NCI-H2029 treated with DMSO at 0.1 percent for 48 hours (cell line): ENCODE results near the gene ABCG1.
"Not testable (repeated sequence)": the region's sequence is repeated elsewhere in the genome, so short reads cannot be mapped to it uniquely, and the experiment has no call there.

Experiments used
- DNase-seq: peaks from one replicate; lab custom pipeline; 2025; lab: John Stamatoyannopoulos, UW

Gene ABCG1

DNA sequence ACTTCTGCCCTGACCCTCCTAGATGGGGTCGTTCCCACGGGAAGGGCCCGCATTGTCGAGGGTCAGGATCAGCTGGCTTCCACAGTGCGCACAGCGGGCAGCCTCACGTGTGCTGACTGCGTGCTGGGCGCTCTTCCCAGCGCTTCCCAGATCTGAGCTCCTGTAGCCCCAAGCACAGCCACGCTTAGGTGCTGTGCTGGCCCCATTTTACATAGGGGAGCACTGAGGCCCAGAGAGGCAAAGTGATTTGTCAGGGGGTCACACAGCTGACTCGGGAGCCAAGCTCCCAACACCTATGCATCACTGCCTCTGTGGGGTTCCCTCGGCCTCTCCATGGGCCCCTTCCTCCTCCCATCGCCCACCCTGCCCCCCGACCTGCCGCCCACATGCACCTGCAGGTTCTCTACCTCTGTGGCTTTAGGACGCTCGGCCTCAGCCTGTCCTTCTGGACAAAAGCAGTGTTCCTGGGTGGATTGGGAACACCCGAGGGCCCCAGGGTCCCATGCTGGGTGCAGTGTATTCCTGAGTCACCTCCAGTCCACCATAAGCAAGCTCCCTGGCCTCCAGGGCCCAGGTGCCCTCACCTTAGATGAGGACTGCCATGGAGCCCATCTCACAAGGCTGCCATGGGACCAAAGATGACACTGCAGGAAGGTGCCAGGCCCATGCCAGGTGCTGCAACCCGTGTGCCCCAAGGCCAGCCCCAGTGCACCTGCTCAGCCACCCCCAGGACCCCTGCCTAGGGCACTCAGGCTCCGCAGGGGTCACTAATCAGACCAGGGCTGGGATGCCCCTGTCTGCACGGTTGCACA is 73.0 kb downstream of the ABCG1 start:
- DNase-seq = no peak

DNA sequence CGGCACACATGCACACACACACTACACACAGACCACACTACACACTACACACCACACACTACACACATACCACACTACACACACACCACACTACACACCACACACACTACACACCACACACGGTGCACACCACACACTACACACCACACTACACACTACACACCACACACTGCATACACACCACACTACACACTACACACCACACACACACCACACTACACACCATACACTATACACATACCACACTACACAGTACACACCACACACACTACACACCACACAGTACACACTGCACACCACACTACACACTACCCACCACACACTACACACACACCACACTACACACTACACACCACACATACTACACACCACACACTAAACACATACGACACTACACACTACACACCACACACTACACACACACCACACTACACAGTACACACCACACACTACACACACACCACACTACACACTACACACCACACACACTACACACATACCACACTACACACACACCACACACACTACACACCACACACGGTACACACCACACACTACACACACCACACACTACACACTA is 73.7 kb downstream of the ABCG1 start:
- not testable (repeated sequence) for DNase-seq

DNA sequence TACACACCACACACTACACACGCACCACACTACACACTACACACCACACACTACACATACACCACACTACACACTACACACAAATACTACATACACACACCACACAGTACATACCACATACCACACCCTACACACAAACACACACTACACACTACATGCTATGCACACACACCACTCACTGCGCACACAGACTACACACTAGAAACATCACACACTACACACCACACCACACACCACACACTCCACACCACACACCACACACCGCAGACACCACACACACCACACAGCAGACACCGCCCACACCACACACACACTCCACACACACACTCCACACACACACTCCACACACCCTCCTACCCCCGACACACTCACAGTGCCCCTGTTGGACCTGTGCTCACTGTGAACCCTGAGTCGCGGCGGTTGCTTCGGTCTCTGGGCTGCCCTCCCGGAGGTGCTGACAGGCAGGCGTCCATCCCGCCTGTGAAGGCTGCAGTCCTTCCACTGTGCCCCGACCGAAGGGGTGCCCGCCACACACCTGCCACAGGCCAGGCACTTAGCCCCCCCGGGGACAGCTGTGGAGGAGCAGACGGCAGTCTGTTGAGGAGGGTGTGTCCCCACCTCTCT is 74.8 kb downstream of the ABCG1 start:
- DNase-seq = no peak

DNA sequence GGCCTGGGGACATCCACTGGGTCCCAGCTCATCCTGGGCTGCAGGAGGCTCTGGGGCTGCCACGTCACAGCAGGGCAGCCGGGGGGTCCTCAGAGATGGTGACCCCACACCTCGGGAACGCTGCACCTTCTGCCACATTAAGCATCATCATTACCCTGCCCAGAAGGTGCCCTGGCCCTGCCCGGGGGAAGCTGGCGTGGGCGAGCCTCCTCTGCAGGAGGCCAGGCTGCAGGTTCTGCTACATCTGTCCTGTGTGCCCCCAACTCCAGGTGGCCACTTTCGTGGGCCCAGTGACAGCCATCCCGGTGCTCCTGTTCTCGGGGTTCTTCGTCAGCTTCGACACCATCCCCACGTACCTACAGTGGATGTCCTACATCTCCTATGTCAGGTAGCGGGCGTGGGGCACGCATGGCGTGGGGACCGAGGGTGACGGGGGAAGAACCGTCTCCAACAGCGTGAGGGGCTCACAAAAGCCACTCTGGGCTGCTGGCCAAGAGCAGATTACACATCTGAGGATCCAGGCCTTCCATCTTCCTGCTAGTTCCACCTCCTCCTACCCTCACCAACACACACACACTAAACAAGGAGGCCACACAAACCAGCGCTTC is 75.4 kb downstream of the ABCG1 start:
- DNase-seq = no peak

DNA sequence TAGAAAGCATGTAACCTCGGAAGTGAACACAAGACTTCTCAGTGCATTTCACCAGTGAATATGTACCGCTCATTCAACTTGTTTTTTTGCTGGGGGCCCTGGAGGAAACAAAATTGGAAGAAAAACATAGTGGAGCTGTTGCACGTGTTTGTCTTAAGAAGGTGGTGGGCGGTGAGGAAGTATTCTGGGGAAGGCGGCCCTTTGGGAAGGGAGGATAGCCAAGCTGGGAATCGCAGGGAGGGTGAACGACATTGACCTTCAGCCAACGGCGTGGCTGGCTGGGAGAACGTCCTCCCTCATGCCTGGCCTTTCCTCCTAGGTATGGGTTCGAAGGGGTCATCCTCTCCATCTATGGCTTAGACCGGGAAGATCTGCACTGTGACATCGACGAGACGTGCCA is 76.9 kb downstream of the ABCG1 start:
- no peak for DNase-seq

DNA sequence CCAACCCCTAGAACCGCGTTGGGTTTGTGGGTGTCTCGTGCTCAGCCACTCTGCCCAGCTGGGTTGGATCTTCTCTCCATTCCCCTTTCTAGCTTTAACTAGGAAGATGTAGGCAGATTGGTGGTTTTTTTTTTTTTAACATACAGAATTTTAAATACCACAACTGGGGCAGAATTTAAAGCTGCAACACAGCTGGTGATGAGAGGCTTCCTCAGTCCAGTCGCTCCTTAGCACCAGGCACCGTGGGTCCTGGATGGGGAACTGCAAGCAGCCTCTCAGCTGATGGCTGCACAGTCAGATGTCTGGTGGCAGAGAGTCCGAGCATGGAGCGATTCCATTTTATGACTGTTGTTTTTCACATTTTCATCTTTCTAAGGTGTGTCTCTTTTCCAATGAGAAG is 77.6 kb downstream of the ABCG1 start:
- no peak for DNase-seq

DNA sequence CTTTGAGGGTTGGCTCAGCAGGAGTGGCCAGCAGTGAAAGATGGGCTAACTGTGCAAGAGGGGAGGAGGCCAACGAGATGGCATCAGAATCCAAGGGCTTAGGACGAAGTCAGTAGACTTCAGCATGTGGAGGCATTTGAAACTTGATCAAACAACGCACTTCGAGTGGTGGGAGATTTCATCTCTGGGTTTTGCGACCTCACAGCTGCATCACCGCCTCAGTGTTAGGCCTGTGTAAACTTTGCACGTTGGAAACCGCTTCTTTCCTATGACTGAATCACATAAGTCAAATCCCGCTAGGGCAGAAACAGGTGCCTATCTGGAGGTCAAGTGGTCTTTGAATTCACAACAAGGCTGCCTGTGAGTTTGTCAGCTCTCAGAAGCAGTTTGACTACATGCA is 78.4 kb downstream of the ABCG1 start:
- no peak for DNase-seq

DNA sequence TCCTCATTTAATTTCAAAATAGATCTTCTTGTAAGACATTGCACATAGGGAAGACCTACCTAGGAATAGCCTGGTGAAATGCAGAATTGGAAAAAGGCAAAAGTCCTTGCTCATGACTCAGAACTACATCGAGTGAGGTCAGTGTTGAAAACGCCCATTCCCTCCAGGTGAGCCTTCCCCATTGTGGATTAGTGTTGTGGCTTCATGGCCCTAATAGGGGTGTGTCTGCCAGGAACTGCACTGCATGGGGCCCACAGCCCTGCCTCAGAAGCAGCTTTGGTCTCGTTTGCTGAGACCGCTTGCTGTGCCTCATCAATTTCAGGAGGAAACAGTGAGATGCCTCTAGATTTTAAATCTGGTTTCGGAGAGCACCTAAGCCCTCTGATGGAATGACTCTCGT is 79.3 kb downstream of the ABCG1 start:
- no peak for DNase-seq

DNA sequence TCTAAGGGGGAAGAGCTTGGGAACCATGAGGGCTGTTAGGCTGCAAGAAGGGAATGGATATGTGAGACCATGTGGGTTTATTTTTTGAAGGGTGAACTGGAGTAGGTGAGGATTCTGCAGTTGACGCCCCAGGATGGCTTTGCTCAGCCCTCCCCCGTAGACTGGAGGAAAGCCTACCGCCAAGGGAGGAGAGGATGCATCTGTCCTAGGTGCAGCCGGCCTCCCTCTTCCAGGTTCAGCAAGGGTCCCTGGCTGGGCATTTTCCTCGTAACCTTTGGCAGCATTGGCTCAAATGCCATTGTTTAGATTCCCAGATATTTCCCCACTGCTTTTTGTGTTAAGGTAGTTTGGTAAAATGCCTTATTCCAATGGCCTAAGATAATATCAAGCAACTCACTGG is 79.7 kb downstream of the ABCG1 start:
- no peak for DNase-seq

DNA sequence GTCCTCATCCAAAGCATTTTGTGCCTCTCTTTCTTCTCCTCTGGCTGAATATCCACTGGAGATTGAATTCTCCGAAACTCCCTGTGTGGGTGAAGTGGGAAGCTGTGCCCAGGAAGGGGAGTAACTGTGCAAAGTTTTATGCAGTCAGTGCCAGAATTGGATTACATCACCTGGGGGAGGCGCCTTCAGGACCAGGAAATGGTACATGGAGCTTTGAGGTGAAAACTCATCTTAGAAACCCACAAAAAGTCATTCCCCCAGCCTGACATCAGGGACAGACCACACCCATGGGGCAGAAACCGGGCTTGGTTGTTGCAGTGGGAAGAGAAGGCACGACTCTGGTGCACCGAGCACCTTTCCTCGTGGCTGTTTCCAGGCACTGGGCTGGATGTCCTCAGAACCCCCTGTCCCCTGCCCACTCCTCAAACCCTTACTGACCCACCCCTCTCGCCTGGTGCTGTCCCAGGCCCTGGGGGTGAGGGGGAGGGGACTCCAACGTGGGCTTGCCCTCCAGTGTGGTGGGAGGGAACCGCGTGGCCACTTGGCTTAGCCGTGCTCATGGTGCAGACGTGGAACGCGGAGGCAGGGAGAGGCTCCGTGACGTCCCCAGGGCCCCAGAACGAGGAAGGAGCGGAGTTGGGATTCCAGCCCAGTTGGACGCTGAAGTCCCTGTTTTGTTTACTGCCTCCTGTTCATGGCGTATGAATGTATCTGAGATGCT is 80.5 kb downstream of the ABCG1 start:
- no peak for DNase-seq

DNA sequence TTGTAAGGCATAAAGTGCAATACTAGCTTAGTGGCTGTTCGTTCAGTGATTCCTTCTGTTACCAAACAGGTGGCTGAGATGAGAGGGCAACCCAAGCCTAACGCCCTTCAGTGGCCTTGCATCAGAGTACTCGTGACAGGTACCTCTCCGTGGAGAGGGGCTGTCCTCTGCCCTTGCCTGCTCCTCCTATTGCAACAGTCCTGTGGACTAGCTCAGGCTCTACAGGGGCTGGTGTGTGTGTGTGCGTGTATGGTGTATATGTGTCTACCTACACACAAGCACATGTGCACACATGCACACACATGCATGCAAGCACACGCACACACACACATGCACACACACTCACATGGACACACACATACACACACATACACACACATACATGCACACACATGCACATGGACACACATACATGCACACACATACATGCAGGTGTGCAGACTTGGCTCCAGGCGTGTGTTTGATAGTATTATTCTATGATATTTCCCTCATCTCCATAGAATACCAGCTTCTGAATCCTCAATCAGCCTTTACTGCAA is 81.2 kb downstream of the ABCG1 start:
- no peak for DNase-seq

DNA sequence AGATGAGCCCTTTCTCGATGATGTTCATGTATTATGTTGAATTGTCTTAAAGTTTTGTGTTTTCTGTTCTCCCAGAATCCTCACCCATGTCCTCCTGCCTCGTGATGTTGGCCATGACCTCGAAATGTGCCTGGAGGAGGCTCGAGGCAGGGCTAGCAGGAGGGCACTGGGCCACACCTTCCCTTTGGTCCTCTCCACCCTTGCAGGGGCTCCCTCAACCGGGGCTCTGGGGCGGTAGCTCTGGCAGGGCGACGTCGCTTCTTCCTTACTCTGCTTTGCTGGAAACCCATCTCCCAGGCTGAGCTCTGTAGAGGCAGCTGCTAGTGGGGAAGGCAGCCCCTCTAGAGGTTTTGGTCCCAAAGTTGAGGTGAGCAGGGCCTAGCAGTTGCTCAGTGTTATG is 82.0 kb downstream of the ABCG1 start:
- DNase-seq = no peak

DNA sequence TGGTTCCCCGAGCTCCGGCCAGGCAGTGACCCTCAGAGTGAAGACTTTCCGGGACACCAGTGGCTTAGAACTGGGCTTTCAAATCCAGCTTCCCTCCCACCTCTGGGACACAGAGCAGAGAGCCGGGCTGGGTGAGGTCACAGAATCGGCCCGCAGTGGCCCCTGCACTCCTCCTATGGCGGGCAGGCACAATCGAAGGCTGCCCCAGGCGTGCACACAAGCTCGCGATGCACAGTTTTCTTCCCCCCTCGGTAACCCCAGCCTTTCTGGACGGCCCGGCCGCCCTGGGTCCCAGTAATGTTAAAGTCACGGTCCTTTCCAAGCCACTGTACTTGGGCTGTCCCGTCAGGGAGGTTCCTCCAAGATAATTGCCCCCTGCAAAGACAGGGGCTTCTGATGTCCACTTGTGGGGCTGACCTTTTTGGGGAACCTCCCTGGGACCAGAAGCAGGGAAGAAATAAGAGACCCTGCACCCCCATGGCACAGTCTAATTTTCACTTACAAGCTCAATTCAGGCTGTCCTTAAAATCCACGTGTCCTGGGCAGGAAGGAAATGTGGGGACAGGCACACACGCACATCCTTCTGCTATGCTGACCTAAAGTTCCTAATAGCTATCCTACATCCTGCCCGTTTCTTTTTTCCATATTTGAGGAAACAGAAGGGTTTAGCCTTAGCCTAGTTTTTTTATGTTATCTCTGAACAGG is 82.6 kb downstream of the ABCG1 start:
- no peak for DNase-seq

DNA sequence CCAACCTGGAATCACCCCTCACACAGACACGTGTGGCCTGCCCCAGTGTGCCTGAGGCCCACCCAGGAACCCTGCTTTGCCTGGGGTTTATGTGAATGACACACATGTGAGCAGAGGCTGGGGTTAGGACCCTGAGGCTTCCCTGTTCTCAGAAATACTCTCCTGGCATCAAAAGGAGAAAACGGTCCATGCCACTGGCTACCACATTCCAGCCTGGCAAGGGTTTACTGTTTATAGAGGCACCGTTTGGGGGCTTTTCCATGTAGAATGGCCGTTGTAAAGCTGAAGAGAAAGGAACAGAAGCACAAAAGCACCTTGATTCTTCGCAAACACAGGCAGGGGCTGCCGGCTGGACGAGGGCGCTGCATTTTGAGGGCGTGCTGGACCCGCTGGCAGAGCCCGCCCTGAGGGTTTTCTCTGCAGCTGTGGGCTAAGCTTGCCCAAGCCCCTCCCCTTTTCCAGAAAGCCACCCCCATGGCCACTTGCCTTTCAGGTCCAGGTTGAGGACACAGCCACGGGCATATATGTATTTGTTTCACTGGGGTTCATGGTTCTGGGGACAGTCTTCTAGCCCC is 83.2 kb downstream of the ABCG1 start:
- DNase-seq = no peak

DNA sequence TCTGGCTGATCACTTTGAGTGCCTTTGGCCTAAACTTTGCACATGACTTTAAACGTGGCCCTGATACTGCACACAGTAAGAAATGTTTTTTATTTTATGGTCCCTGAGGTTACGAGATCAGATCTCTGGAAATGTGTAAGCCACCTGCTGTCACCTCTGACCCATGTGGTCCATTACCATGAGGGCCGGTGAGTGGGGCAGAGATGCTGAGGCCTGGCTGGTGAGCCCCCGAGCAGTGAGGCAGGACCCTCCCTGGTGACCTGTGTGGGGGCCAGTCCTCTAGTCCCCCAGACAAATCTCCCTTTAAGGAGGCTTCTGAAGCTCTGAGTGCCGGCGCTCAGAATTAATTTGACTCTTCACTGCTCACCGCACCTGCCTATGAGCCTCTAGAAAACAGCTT is 83.9 kb downstream of the ABCG1 start:
- DNase-seq = no peak

DNA sequence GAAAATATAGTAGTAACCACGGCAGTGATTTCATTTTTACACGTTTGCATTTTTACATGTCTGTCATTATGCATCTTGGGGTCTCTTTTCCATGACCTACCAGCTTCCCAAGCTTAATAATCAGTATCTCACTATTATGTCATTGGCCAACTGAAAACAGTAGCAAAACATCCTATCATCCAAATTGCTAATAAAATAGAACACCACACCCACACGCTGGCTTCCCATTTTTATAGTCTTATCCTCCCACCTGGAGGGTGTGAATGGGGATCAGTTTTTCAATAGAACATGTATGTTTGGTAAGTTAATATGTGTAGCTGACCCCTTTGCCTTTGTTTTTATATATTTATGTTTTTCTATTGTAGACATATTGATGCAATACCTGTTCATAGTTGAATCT is 84.5 kb downstream of the ABCG1 start:
- no peak for DNase-seq

DNA sequence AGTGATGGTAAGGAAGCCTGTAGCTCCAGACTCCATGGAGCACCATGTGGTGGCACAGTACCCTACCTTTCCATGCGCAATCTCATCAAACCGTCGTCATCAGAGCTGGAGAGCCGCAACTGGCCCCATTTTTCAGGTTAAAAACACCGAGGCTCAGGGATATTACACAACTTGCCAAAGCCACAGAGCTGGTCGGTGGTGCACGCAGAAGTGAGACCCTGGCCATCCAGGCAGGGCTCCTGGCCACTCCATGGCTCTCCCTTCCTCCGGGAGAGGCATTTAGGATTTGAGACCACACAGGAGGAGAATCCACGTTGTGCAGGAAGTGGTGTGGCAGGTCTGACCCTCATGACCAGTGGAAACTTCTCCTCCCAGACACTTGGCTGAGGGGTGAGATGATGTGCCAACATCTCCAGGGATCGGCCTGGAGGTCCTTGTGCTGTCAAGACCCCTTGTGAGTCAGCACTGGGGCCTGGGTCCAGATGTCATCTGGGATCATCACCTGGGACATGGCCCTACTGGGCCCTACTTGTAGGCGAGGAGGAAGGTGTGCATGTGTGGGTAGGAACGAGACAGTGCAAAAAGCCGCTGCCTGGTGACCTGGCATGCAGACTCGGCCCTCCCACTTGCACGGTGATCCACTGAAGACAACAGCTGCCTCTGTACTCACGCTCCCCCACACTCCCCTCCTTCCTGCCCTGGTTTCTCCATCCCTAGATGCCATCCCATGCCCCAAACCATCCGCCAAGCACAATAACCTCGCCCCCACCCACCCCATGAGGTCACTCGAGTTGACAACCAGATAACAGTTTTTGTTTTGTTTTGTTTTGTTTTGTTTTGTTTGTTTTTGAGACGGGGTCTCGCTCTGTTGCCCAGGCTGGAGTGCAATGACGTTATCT is 85.9 kb downstream of the ABCG1 start:
- no peak for DNase-seq

DNA sequence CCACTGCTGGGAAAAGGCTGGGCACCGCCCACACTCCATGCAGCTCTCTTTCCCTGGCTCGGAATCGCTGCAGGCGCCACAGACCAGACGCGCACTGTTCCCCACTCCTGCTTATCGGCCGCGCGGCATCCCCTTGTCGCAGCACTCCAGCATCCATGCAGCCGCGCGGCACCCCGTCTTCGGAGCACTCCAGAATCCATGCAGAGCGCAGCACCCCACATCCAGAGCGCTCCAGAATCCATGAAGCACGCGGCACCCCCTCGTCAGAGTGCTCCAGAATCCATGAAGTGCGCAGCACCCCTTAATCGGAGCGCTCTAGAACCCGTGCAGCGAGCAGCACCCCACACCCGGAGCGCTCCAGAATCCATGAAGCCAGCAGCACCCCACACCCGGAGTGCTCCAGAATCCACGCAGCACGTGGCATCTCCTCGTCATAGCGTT is 86.8 kb downstream of the ABCG1 start:
- no peak for DNase-seq

DNA sequence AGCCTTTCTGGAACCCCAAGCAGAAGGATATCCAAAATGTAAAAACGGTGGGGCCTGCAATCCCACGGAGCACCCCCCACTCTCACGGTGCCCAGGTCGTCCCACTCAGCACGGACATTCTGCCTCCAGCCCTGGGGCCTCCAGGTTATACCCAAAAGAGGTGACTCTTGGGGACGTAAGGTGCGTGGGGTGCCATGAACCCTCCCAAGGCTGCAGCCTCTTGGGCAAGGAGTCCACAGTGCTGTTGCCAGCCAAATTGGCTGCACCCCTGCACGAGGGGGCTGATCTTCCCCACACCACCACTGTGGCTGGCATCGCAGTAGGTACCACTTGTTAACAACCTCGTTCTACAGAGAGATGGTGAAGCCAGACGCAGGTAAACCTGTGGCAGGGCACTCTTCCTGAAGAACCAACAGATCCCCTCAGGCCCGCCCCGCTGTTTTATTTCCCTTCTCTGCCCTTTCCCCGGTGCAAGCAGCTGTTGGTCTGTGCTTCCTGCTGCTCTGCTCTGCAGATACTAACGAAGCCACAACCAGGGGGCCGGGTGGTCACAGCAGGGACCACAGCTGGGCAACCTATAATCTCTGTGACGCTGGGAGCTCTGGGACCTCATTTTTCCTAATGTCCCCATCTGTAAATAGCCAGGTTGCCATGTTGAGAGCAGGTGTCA is 87.6 kb downstream of the ABCG1 start:
- no peak for DNase-seq
